NCI-H187 (cell line): Measurements from ENCODE around the gene TBX3.

Experiments used
- DNase-seq, 2 experiments: peaks; one replicate each; lab custom pipeline; 2025; lab: John Stamatoyannopoulos, UW

TBX3 gene

DNA sequence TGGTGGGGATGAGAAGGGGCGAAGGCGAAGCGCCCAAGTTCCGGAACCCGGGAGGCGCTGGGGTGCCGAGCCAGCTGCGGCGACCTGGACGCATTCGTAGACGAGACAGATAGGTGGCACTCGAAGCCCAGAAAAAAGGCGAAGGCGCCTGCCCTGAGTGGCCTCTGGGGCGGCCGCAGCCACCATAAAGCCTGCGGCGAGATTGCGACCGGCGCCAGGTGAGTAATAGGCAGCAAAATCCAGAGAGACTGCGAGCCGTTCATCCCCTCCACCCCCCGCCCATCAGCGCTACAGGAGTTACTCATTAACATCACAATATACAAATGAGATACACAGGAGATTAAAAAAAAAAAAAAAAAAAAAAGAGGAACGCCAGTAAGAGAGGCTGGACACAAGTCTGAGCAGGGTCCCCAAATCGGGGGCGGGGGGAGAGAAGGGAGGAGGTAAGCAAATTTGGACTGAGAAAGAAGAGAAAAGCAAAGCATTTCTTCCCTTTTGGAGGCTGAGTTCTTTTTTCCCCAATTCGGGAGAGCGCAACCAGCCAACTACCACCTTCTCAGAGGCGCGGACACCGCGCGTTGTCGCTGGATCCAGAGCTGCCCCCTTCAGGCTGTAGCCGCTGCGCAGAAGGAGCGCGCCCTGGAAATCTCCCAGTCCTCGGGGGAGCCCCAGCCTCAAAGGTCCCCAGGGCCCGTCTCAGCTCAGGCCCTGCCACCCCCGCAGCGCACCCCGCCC is 15.7 kb downstream of the TBX3 start:
- DNase-seq, result peak; percentile 84 to 85

DNA sequence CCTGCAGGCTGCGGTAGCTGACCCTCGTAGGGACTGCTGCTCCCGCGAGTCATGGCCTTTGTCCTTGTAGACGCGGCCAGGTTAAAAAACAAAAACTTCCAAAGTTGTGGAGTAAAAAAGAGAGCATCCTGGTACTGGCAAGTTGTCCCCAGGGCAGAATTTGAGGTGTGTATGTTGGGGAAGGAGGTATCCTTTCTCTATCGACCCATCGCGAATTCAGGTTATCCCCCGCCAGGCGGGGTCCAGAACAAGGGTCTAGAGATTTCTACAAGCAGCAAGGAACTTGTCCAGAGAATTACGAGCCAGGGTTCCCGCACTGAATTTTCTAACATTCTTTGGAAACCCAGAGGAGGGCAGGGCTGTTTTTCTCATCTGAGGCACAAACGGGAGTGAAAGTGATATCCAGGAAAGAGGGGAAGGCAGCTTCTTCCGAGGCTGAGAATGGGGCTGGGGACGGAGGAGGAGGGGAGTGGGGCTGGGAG is 16.3 kb downstream of the TBX3 start:
- DNase-seq, result no peak

DNA sequence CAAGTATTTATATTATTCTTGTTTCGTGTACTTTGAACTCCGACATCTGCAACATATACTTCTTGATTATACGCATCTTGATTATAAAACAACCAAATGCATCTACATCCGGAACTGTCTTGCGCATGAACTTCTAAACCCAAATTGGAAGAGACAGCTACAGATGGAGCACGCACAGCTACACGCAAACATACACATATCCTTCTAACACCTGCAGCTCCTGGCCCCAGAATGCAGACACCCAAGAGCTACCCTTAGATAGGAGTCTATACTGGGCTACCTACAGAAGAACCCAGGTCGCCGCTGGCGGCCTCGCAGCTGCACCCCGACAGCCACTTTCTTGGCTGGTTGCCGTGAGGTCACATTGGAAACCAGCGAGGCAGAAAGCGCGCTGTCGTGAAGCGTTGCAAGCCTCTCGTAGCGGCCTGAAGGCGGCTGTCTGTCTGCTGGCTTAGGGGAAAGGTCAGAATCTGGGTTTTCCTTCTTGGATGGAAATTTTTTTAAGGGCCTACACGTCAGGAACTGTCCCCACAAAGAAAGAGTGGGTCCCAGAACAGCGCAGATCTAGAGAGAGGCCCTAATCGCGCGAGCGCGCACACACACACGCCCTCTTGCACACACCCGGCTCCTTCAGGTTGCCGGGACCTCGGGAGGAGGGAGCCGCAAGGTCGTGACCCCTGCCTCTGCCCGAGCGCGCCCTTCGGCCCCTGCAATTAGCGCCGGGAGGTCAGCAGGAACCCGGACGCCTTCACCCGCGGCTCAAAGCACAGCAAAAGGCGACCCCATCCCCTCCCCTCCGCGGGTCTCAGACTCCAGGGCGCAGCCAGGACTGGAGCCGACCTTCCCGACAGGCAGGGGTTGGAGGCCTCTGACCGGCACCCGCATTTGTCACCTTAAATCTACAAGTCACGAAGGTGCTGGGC is 17.0 kb downstream of the TBX3 start:
- no peak for DNase-seq

DNA sequence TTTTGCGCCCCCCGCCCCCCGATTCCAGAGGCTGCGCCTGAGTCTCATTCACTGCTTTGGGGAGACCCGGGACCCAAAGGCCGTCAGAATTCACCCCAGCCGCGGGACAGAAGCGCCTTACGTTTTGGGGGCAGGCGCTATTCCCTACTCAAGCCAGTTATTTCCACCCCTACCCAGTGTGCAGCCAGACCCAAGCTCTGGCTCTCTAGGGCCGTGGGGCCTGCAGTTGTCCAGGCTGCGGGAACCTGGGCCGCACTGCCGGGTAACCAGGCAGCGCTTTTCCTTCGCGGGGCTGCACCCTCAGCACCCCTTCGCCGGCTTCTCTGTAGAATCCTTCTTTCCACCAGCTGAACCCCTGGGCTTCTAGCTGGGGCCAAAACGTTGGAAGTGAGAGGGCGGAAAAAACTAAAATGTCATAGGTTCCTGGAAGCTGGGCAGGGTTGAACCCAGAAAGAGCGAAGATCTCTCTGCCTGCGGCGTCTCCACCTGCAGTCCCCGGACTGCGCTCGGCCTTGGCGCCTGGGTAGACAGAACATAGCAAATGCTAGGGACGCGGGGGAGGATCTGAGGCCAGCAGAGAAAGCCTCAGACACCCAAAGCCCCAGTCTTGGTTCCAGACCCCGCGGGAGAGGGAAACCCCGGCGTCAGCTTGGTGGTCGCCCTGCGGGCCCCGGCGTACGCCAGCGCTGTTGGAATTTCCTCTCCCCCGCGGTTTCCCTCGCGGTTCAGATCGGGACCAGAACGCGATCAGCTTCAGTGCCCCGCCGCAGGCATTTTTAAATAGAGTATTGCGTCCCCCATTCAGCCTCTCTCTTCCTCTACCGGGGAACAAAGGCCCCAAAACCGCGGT is 18.3 kb downstream of the TBX3 start:
- no peak for DNase-seq

DNA sequence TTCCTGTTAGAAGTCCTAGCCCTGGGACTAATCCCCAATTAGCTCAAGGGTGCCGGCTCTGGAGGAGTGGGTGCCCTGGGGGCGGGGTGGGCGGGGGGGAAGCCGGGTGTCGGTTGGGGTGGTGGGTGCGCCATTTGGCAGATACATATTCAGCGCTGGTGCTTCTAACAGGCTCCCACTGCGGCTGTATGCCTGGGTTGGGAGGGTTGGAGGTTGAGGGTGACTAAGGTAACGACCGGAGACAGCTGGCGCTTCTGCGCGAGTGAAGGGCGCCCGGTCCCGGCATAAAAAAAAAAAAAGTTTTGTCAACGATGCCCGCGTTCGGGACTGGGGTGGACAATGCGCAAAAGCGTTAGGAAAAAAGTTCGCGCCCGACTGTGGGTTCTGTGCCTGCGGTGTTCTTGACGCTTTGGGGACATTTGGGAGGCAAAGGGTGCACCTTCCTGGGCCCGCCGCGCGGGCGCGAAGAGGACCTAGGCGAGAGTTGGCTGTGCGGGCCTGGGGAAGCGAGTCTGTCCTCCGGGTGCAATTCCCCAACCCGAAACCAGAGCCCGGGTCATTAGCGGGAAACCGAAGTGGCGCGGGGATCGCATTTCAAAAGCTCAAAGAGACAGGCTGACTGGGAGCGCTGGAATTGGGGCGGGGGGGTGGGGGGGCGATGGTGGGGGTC is 19.2 kb downstream of the TBX3 start:
- no peak for DNase-seq

DNA sequence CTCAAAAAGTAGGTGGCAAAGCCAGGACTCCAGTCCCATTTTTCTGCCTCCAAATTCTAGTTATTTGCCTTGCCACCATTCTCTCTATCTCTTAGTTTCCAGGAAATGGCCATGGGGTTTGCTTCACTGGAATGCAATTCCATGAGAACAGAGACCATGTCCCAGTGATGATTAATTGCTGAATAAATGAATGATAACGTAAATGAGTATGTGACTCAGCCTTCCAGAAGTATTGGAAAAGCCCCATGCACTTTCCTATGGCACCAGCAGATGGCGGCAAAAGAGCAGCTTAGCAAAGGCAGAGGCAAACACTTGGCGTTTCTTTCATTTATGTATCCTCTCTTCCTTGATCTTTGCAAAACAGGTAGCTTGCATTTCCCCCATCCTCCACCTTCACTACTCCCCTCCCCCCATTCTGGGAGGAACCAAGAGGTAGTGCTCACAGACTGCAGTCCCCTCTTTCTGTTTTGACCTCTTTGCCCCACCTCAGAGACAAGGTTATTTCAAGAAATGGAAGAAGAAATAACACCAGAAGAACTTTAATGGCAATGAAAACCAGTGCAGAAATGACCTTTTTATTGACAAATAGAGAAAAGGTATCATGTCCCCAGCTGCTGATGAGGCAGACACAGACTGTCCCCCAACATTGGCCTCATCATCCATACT is 21.3 kb downstream of the TBX3 start:
- DNase-seq, result peak; percentile 60 to 63

DNA sequence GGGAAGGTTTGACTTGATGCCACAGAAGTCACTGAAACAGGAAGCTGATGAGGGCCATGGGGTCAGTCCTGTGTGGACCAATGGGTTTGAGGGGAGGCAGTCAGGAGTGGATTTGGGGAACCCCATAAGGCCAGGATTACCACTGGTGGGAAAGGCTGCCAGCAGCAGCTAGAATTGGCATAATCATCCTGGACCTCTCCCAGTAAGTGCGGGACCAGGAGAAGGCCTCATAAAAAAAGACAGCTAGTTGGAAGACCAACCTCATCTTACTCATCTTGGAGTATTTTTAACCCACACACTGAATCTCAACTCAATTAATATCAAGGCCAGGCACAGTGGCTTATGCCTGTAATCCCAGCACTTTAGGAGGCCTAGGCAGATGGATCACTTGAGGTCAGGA is 22.7 kb downstream of the TBX3 start:
- no peak for DNase-seq

DNA sequence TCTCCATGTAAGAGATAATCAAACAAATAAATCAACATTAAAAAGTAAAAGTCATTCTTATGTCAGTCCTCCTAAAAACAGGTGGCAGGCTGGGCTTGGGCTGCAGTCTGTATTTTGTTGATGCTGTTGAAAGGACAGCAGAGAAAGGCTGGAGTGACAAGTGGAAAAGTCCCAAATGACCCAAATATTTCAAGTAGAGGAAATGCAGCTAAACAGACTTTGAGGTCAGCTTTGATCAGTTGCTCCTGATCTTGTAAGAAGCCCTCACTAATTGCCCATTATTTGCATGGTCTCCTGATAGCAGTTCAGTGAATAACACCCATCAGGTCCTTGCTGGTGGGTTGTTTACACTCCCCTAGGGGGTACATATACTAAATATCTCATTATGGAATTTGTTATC is 24.9 kb downstream of the TBX3 start:
- DNase-seq, result no peak

DNA sequence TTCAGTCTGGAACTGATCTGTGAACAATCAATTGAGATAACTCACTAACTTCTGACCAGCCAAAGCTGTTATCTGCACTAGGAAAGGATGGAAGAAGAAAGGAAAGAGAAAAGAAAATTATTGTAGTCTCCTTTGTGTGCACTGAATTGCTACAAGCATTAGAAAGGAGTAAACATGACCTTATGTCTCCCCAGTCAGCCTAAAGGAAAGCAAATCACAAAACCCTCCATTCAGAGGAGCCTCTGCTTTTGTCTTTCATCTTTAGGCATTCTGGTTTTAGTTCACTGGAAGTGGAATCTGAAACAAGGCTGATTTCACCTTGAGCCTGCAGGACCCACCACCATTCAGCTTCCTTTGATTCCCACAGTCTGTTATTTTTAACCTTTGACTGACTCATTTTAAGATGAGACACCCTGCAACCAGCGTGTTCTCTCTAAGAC is 26.0 kb downstream of the TBX3 start:
- DNase-seq, result no peak

DNA sequence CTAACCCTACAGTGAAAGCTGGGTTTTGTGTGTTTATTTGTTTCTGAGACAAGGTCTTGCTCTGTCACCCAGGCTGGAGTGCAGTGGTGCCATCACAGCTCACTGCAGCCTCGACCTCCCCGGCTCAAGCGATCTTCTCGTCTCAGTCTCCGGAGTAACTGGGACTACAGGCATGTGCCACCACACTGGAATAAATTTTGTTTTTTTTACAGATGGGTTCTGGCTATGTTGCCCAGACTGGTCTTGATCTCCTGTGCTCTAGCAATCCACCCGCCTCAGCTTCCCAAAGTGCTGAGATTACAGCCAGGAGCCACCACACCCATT is 26.4 kb downstream of the TBX3 start:
- DNase-seq, result no peak

DNA sequence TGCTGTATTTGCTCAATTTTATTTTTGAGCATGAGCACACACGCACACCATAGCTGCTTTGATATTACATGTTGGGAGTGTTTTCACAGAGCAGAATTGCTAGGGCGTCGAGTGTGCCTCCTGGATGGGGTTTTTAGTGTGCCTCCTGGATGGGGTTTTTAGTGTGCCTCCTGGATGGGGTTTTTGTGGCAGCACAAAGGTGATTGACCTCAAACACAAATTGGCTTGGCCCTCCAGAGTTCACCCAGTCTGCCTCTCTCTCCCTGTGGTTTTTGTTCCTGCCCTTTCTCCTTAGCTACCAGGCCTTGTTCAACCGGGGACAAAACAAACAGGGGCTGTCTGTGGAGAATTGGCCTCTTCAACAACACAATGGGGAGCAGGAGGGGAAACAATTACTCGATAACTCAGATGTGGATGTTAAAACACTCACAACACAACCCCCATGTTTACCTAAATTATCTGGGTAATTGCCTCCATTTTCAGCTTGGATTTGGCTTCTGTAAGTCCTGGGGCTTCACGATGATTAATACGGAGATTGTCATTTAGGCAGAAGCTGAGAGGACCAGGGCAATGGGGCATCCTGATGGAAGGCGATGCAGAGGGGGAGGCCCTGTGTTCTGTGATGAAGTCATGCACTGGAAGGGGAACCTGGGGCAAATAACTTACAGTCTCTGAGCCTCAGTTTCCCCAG is 26.9 kb downstream of the TBX3 start:
- no peak for DNase-seq

DNA sequence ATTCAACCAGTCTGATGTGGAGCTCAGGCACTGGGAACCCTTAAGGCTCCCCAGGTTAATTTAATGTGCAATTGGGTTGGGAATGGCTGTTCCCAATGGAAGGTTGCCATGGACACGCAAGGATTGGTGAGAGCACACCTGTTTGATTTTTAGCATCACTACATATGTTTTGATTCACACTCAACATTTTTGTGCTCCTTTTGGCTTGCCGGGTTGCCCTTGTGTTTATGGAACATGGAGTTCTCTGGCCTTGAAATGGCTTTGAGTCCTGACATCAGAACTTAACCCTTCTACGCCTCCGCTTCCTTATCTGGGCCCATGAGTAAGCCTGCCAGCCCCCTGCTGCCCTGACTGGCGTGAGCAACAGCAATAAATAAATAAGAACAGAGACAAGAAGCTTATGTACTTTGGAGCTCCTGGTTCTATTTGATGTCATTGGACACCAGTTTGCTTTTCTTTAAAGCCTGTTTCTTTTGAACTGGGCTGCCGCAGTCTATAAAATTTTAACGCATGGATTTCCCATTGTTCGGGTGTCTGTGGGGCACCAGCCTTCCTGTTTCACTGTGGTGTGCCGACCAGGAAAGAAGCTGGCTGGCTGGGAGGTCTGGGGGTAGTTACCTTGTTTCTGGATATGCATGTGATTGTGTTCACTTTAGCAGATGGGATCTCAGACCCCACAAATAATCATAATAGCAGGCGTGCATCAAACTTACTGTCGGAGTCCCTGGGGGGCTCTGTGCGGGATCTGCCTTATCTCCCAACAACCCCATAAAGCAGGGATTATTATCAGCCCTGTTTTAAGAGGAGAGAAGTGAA is 27.8 kb downstream of the TBX3 start:
- DNase-seq, result no peak

DNA sequence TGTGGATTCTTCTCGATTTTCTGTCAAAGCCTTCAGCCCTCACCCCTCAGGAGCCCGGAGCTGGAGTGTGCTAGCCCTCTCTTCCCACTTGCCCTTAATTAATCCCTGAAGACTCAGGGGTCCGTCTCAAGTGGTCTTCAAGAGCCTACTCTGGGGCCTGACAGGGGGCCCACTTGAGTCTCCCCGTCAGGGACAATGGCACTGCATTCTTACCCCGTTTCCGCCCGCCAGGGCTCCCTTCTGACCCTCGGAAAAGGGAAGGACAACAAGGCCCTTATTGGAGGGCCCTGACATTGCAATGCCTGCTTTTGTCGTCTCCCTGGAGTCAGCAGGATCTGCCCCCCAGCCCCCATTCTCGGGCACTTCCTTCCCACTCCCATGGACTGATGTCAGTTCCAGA is 34.4 kb downstream of the TBX3 start:
- DNase-seq, result no peak

DNA sequence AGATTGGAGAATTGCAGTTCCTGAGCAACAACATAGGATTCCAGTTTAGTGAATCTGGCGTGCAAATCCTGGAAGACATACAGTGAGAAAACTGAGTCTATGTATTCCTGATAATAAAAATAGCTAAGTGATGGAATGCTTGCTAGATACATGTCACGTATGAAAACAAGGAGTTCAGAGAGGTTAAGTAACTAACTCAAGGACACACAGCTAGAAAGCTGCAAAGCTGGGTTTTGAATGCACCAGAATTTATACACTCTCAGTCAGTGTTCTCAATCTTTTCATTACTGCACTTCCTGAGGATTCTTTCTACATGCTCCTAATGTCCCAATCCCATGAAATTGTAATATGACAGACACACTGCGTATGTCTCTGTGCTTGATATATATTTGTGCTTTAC is 35.3 kb downstream of the TBX3 start:
- DNase-seq, result no peak

DNA sequence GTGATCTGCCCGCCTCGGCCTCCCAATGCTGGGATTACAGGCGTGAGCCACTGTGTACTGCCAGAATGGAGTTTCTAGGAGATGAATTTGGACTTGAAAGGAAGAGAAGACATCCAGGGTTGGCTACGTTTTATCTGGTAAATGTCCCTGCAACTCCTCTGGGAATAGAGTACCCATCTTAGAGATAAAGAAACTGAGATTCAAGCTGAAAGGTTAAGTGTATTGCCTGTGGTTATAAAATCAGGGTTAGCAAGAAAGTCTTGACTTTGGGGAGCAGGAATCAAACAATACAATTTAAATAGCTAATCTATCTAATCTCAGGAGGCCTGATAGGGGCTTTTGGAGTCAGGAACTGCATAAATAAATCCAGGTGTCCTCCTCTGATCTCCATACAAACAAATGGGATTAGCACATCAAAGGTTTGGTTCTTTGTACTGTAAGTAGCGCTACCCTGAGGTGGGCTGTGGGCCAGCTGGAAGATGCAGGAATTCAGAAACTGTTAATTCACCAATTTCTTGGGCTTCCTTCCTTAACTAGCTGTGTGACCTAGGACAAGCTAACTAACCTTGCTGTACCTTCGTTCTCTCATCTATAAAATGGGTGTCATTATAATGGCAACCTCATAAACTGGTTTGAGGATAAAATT is 45.1 kb downstream of the TBX3 start:
- DNase-seq, result no peak

DNA sequence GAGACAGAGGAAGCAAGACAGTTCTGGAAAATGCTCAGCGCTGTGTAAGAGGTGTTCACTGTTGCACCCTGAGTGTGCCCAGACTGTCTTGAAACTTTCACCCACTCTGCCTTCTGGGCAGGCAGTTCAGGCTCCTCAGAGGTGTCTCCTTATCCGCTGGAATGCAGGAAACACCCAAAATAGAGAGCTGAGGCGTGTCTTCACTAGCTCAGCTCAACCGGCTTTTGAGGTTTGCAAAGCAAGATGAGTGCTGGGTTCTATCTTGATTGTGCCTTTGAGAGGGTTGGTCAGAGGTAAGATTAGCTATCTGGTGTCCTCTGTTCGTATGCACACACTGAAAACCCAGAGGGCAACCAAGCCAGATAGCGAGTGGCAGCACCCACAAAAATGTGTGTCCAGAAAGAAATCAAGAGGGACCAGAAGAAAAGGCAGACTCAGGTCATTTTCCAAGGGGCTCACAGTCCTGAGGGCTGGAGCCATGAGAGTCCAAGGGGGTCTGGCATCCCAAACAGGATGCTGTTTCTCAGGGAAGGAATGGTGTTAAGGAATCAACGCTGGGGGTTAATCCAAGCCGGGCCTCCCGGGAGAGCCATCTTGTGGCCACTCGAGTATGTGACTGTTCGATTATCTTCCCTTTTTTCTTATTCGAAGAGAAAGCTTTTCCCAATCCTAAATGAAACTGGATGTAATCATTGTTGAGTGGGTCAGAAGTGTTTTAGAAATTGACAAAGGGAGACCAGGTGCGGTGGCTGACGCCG is 47.1 kb downstream of the TBX3 start:
- DNase-seq, result no peak

DNA sequence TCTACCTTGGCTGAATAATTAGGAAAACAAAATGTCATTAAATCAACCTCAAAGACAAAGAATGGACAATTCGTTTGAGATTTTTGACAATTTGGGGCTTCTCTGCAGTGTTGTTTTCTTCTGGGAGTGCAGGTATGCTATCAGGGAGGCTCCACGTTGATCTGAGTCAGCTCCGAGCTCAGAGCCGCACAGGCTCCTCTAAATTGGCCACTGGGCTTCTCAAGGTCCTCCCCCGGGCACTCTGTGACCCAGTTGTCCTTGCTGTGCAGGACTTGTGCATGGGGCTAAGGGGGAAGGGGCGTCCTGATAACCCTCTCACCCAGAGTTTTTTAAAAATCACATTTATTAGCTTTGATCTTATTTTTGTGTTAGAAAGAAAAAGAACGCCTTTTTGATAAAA is 52.7 kb downstream of the TBX3 start:
- DNase-seq, result no peak

DNA sequence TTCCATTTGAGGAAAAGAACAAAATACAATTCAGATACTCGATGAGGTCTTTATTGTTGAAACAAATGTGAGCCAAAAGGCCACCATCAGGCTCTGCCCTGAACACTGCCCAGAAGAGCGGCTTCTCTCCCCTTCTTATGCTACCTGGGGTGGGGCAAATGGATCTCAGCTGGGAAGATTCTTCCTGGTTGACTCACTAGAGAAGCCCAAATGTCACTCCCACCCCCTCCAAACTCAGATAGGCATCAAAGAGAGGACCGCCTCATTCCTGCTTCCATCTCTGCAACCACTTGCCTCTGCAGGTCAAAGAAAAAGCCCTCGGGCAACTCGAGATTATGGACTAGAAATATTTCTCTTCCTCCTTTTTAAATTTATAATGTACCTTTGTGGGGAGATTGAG is 55.8 kb downstream of the TBX3 start:
- DNase-seq, result no peak

DNA sequence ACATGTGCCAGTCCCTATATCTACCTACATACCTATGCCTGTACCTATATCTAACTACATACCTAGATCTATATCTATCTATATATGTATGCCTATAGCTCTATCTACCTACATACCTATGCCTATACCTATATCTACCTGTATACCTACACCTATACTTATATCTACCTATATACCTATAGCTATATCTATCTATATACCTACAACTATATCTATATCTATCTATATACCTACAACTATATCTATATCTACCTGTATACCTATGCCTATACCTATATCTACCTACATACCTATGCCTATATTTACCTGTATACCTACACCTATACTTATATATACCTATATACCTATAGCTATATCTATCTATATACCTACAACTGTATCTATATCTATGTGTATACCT is 56.6 kb downstream of the TBX3 start:
- no peak for DNase-seq
